IMR-90 (cell line): ENCODE results near the gene TCOF1. TPM values are rescaled to one million over a fixed set of nuclear protein-coding genes. Genes with fewer than 3 reads are reported as not detected.

Experiments used
- ATAC-seq: fragments of 200-7000 bp; cut with Tn5 transposase; 2 replicates; pipeline ENCODE4 v1.9.1; 2020; ENCODE audit warnings: low read depth, mild to moderate bottlenecking, moderate library complexity
- BruUV-seq: library from RNA; stranded (reverse); fragments of 400-500 nt; replicated peaks from 2 replicates; lab custom pipeline; 2021; lab: Mats Ljungman, UMichigan
- CTCF ChIA-PET: fragments of 300-600 bp; formaldehyde crosslinking; extraction: SDS; loops from one replicate; lab custom pipeline; 2021; ENCODE audit warnings: antibody characterized with exemption; lab: Yijun Ruan, JAX
- POLR2A ChIA-PET: fragments of 300-600 bp; sonication (Branson Sonifier 250); formaldehyde crosslinking; loops from one replicate; lab custom pipeline; 2022; ENCODE audit warnings: antibody characterized with exemption; ENCODE audit not compliant: unreplicated experiment; lab: Charles Lee
- DNase-seq: peaks from one replicate; pipeline ENCODE4 v3.0.0; 2013
- H2AFZ ChIP-seq: replicated peaks from 2 replicates; pipeline ENCODE3; 2013; ENCODE audit warnings: low read length, mild to moderate bottlenecking; ENCODE audit not compliant: poor library complexity
- H2AK5ac ChIP-seq: 2 replicates; pipeline ENCODE4 v1.6.1; 2013; ENCODE audit warnings: low read depth, low read length, inconsistent platforms
- H2AK9ac ChIP-seq: replicated peaks from 2 replicates; pipeline ENCODE3; 2013; ENCODE audit warnings: mild to moderate bottlenecking, low read depth, low read length, moderate library complexity; ENCODE audit not compliant: poor library complexity
- H2BK120ac ChIP-seq: 2 replicates; pipeline ENCODE4 v1.6.1; 2013; ENCODE audit warnings: low read depth, low read length, inconsistent platforms
- H2BK15ac ChIP-seq: 3 replicates; pipeline ENCODE4 v1.6.1; 2013; ENCODE audit warnings: low read depth, low read length, inconsistent platforms
- H2BK20ac ChIP-seq: 2 replicates; pipeline ENCODE4 v1.6.1; 2013; ENCODE audit warnings: low read depth, mild to moderate bottlenecking, inconsistent platforms, low read length, moderate library complexity
- H2BK5ac ChIP-seq: 2 replicates; pipeline ENCODE4 v1.6.1; 2013; ENCODE audit warnings: mild to moderate bottlenecking, low read depth, low read length, inconsistent platforms; ENCODE audit not compliant: poor library complexity, severe bottlenecking
- H3K14ac ChIP-seq: replicated peaks from 2 replicates; pipeline ENCODE4 v1.6.1; 2013; ENCODE audit warnings: low read depth, low read length, inconsistent platforms
- H3K18ac ChIP-seq: 2 replicates; pipeline ENCODE4 v1.6.1; 2013; ENCODE audit warnings: low read depth, low read length, control low read depth
- H3K23ac ChIP-seq: 2 replicates; pipeline ENCODE4 v1.6.1; 2013; ENCODE audit warnings: low read depth, low read length, inconsistent platforms
- H3K27ac ChIP-seq: 2 replicates; pipeline ENCODE4 v1.5.1; 2013; ENCODE audit warnings: mild to moderate bottlenecking, control low read depth, low read length; ENCODE audit not compliant: insufficient read depth
- H3K27me3 ChIP-seq: 2 replicates; pipeline ENCODE4 v1.6.1; 2013; ENCODE audit warnings: low read length; ENCODE audit not compliant: control insufficient read depth, insufficient read depth
- H3K36me3 ChIP-seq: 2 replicates; pipeline ENCODE4 v1.6.1; 2013; ENCODE audit warnings: low read length, mixed read lengths; ENCODE audit not compliant: control insufficient read depth, insufficient read depth
- H3K4ac ChIP-seq: 2 replicates; pipeline ENCODE4 v1.6.1; 2013; ENCODE audit warnings: low read depth, low read length, inconsistent platforms
- H3K4me1 ChIP-seq: 2 replicates; pipeline ENCODE4 v1.6.1; 2013; ENCODE audit warnings: low read length, mixed read lengths; ENCODE audit not compliant: control insufficient read depth, insufficient read depth
- H3K4me2 ChIP-seq: 2 replicates; pipeline ENCODE4 v1.6.1; 2013; ENCODE audit warnings: low read depth, mild to moderate bottlenecking, control low read depth, low read length, moderate library complexity
- H3K4me3 ChIP-seq: 2 replicates; pipeline ENCODE4 v1.5.1; 2013; ENCODE audit warnings: low read depth, mild to moderate bottlenecking, control low read depth, low read length, moderate library complexity; ENCODE audit not compliant: insufficient read depth
- H3K56ac ChIP-seq: 2 replicates; pipeline ENCODE4 v1.6.1; 2013; ENCODE audit warnings: low read length, inconsistent platforms; ENCODE audit not compliant: insufficient read depth; ENCODE audit errors: extremely low read depth
- H3K79me1 ChIP-seq, 2 experiments: 2 replicates each; pipeline ENCODE4 v1.6.1; 2013; ENCODE audit warnings: low read length in 2 of 2, inconsistent platforms in 1 of 2, low read depth in 1 of 2
- H3K9ac ChIP-seq: 2 replicates; pipeline ENCODE4 v1.6.1; 2013; ENCODE audit warnings: low read depth, low read length, control low read depth
- H3K9me1 ChIP-seq: 2 replicates; pipeline ENCODE4 v1.6.1; 2013; ENCODE audit warnings: low read length, inconsistent platforms; ENCODE audit not compliant: insufficient read depth
- H3K9me3 ChIP-seq: 2 replicates; pipeline ENCODE4 v1.6.1; 2013; ENCODE audit warnings: low read length; ENCODE audit not compliant: control insufficient read depth, insufficient read depth
- H4K20me1 ChIP-seq: 2 replicates; pipeline ENCODE4 v1.6.1; 2013; ENCODE audit warnings: low read length, inconsistent platforms; ENCODE audit not compliant: insufficient read depth
- H4K5ac ChIP-seq: 2 replicates; pipeline ENCODE4 v1.6.1; 2013; ENCODE audit warnings: mild to moderate bottlenecking, low read depth, low read length, control low read depth
- H4K8ac ChIP-seq, 2 experiments: 2 replicates each; pipeline ENCODE4 v1.6.1; 2013; ENCODE audit warnings: low read depth in 2 of 2, low read length in 2 of 2, control low read depth in 1 of 2, inconsistent platforms in 1 of 2
- H4K91ac ChIP-seq: 2 replicates; pipeline ENCODE4 v1.6.1; 2013; ENCODE audit warnings: low read depth, low read length, inconsistent platforms; ENCODE audit not compliant: insufficient read depth
- BHLHE40 ChIP-seq: fragments of 150-350 bp; IDR thresholded peaks from 2 replicates; pipeline ENCODE4 v1.6.1; 2016; ENCODE audit warnings: mild to moderate bottlenecking, low read depth, low read length
- CEBPB ChIP-seq: IDR thresholded peaks from 2 replicates; pipeline ENCODE4 v1.6.1; 2012; ENCODE audit warnings: low read depth, low read length, improper control_type of control experiment
- CHD1 ChIP-seq: IDR thresholded peaks from 2 replicates; pipeline ENCODE4 v1.6.1; 2012; ENCODE audit warnings: low read depth, low read length, improper control_type of control experiment
- MAZ ChIP-seq: IDR thresholded peaks from 2 replicates; pipeline ENCODE4 v1.6.1; 2012; ENCODE audit warnings: low read depth, mild to moderate bottlenecking, low read length, improper control_type of control experiment, moderate library complexity, borderline replicate concordance
- MXI1 ChIP-seq: IDR thresholded peaks from 2 replicates; pipeline ENCODE4 v1.6.1; 2012; ENCODE audit warnings: low read depth, mild to moderate bottlenecking, low read length, moderate library complexity, borderline replicate concordance
- NFE2L2 ChIP-seq: fragments of 150-350 bp; IDR thresholded peaks from 2 replicates; pipeline ENCODE4 v1.6.1; 2016; ENCODE audit warnings: low read depth, mild to moderate bottlenecking, low read length
- POLR2A ChIP-seq: IDR thresholded peaks from 2 replicates; pipeline ENCODE4 v1.6.1; 2012; ENCODE audit warnings: mild to moderate bottlenecking, low read depth, low read length
- RAD21 ChIP-seq: IDR thresholded peaks from 2 replicates; pipeline ENCODE4 v1.6.1; 2012; ENCODE audit warnings: low read length, improper control_type of control experiment
- RFX5 ChIP-seq: IDR thresholded peaks from 2 replicates; pipeline ENCODE4 v1.8.0; 2012; ENCODE audit warnings: low read depth, mild to moderate bottlenecking, low read length, moderate library complexity
- SMC3 ChIP-seq: fragments of 150-350 bp; IDR thresholded peaks from 2 replicates; pipeline ENCODE4 v1.6.1; 2016; ENCODE audit warnings: low read depth, mild to moderate bottlenecking, antibody characterized with exemption, low read length, moderate library complexity
- WGBS, 2 experiments: methylation state at CpG; one replicate each; pipeline versions ENCODE4 v1.1.5 to v1.1.7; 2013; ENCODE audit warnings: missing lambda C conversion rate in 2 of 2; ENCODE audit not compliant: insufficient read length in 1 of 2; ENCODE audit errors: extremely low coverage in 2 of 2; 5-methylcytosine and 5-hydroxymethylcytosine counted together
- dilution Hi-C: fragments of 300-500 bp; cut with HindIII; formaldehyde crosslinking; loops from one replicate; pipeline ENCODE4 v1.14.3; 2018; ENCODE audit warnings: low sequenced_read_pairs; ENCODE audit not compliant: unreplicated experiment
- in situ Hi-C: fragments of 300-500 bp; cut with MboI; formaldehyde crosslinking; loops from 3 replicates; pipeline ENCODE4 v1.14.3; 2019; ENCODE audit warnings: low sequenced_read_pairs, inconsistent platforms, mixed read lengths
- intact Hi-C: fragments of 100-400 bp; cut with micrococcal nuclease; formaldehyde crosslinking; loops from 2 replicates; pipeline ENCODE4 v1.10.0; 2022
- polyA plus RNA-seq, 3 experiments: library from polyadenylated mRNA; depleted of rRNA; stranded (reverse); fragments of >200 nt; gene quantifications; 2 replicates each; pipeline ENCODE4 v1.2.3, GENCODE V29; 2012; ENCODE audit warnings: low replicate concordance in 1 of 3
- total RNA-seq: library from RNA; depleted of rRNA; stranded (reverse); fragments of >200 nt; gene quantifications from 2 replicates; pipeline ENCODE4 v1.2.3, GENCODE V29; 2012
- TF ChIP-seq, protein P1 (sequence below): fragments of 150-350 bp; IDR thresholded peaks from 2 replicates; pipeline ENCODE4 v1.6.1; 2016; ENCODE audit warnings: low read depth, mild to moderate bottlenecking, low read length, moderate library complexity, borderline replicate concordance
- TF ChIP-seq, protein P2 (sequence below): conservative IDR thresholded peaks from 2 replicates; pipeline ENCODE4 v1.5.1; 2012; ENCODE audit warnings: mild to moderate bottlenecking, low read depth, low read length, improper control_type of control experiment
- TF ChIP-seq, protein P3 (sequence below): fragments of 150-350 bp; IDR thresholded peaks from 2 replicates; pipeline ENCODE4 v1.6.1; 2017; ENCODE audit warnings: mild to moderate bottlenecking, antibody characterized with exemption, low read length, low read depth

The TCOF1 gene
- total and polyA plus RNA-seq, 2 of the 4 experiments (the other 2 are of a cell fraction): 18.2 to 19.7 TPM

DNA sequence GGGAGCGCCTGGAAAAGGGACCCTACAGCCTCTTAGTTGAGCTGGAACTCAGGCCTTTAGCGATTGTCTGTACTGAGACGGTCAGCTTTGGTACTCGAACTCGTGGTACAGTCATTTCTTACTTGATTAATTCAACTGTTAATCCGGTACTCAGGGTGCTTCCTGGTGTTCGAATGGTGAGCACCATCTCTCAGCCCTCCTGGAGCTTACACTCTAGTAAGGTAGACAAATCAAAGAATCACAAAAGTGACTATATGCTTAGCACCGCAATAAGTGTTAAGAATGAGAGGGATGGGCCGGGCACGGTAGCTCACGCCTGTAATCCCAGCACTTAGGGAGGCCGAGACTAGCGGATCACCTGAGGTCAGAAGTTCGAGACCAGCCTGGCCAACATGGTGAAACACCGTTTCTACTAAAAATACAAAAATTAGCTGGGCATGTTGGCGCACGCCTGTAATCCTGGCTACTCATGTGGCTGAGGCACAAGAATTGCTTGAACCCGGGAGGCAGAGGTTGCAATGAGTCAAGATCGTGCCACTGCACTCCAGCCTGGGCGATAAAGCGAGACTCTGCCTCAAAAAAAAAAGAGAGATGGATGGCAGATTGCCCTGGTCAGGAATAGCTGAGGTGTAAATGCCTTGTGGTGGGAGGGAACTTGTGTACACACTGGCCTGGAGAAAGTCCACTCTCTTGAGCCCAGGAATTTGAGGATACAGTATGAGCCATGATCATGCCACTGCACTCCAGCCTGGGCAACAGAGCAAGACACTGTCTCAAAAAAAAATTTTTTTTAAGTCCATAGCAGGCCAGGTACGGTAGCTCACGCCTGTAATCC is 981 bp downstream of the TCOF1 start:
- Histone ChIP-seq H2AK5ac (peak overlapping the region; percentile 82), H2BK20ac (no peak overlapping the region), H4K20me1 (peaks cover 7% of the 10 kb centered on the region), H2AFZ (peak overlapping the region; percentile 96), H3K79me1 (peaks cover 35 to 54% of the 10 kb centered on the region in 2 experiments), H3K9ac (peak overlapping the region; percentile 90), H3K27ac (peak overlapping the region; percentile 66), H3K36me3 (peaks cover 27% of the 10 kb centered on the region), H3K4me1 (peaks cover 6% of the 10 kb centered on the region), H3K18ac (no peak overlapping the region), H4K5ac (peak overlapping the region; percentile 68; the same call in 1 of the 2 replicates), H3K27me3 (no peaks in the 10 kb centered on the region), H3K14ac (peak overlapping the region; percentile 15), H2BK120ac (no peak overlapping the region), H3K4me3 (peak overlapping the region; percentile 81), H3K4me2 (peak overlapping the region; percentile 87), H3K9me1 (peaks cover 6% of the 10 kb centered on the region), H3K23ac (peak overlapping the region; percentile 88), H3K56ac (peak overlapping the region; percentile 40), H4K8ac (peak overlapping the region; percentile 64 to 93), H2AK9ac (peak overlapping the region; percentile 32), H2BK5ac (peak overlapping the region; percentile 20), H2BK15ac (no peak overlapping the region; the same call in 2 of the 3 replicates), H4K91ac (peak overlapping the region; percentile 84), H3K9me3 (no peaks in the 10 kb centered on the region), H3K4ac (peak overlapping the region; percentile 53)
- DNase-seq: peak; percentile 9
- intact Hi-C loops (loop anchor here (2.0 to 10.0 kb wide), 2 partner anchors 78 to 354 kb away; partner anchors contain the start of genes HMGXB3 and TIGD6), in situ Hi-C loops (loop anchor here (5.0 kb wide), 1 partner anchor 91 kb away; no protein-coding TSS in a partner anchor), dilution Hi-C loops (no loop called here)
- 64% methylated on average over 10 of the region's 23 CpGs; no CpG with 5 or more reads in 1 of the 2 experiments for WGBS, 2 experiments
- BruUV-seq: no TSS peak
- no peak for ATAC-seq
- CTCF ChIA-PET: no interaction called here
- POLR2A ChIA-PET: interaction anchor here (1.1 kb wide), 1 partner anchor 19 kb away, joined by 4 read pairs; no protein-coding TSS in a partner anchor
- no peak for TF ChIP-seq BHLHE40
- no peak for TF ChIP-seq MAZ
- TF ChIP-seq RAD21: no peak
- TF ChIP-seq POLR2A: no peak
- no peak for TF ChIP-seq NFE2L2
- no peak for TF ChIP-seq MXI1
- TF ChIP-seq, protein P1, sequence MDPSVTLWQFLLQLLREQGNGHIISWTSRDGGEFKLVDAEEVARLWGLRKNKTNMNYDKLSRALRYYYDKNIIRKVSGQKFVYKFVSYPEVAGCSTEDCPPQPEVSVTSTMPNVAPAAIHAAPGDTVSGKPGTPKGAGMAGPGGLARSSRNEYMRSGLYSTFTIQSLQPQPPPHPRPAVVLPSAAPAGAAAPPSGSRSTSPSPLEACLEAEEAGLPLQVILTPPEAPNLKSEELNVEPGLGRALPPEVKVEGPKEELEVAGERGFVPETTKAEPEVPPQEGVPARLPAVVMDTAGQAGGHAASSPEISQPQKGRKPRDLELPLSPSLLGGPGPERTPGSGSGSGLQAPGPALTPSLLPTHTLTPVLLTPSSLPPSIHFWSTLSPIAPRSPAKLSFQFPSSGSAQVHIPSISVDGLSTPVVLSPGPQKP: no peak
- no peak for TF ChIP-seq CHD1
- TF ChIP-seq, protein P2, sequence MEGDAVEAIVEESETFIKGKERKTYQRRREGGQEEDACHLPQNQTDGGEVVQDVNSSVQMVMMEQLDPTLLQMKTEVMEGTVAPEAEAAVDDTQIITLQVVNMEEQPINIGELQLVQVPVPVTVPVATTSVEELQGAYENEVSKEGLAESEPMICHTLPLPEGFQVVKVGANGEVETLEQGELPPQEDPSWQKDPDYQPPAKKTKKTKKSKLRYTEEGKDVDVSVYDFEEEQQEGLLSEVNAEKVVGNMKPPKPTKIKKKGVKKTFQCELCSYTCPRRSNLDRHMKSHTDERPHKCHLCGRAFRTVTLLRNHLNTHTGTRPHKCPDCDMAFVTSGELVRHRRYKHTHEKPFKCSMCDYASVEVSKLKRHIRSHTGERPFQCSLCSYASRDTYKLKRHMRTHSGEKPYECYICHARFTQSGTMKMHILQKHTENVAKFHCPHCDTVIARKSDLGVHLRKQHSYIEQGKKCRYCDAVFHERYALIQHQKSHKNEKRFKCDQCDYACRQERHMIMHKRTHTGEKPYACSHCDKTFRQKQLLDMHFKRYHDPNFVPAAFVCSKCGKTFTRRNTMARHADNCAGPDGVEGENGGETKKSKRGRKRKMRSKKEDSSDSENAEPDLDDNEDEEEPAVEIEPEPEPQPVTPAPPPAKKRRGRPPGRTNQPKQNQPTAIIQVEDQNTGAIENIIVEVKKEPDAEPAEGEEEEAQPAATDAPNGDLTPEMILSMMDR: no peak
- no peak for TF ChIP-seq RFX5
- TF ChIP-seq, protein P3, sequence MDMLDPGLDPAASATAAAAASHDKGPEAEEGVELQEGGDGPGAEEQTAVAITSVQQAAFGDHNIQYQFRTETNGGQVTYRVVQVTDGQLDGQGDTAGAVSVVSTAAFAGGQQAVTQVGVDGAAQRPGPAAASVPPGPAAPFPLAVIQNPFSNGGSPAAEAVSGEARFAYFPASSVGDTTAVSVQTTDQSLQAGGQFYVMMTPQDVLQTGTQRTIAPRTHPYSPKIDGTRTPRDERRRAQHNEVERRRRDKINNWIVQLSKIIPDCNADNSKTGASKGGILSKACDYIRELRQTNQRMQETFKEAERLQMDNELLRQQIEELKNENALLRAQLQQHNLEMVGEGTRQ: no peak
- TF ChIP-seq CEBPB: no peak
- TF ChIP-seq SMC3: no peak
